ENCODE measurements around the gene FXYD2. TPM values are rescaled to one million over a fixed set of nuclear protein-coding genes. Genes with fewer than 3 reads are reported as not detected.
A peak's percentile ranks its signal among the peaks of the same experiment; 100 is the strongest.

FXYD2 gene
- total RNA-seq, 2 donors from 2014 or later, result 0.98 to 1.5 TPM

- no peak for TF ChIP-seq CTCF (IDR thresholded peaks at IDR 0.05)
- no peak for DNase-seq
- intact Hi-C loops (cut with DNase I), result no loop called here
- no peak overlapping the region for H3K27ac ChIP-seq
- no peaks in the 10 kb centered on the region for H3K9me3 ChIP-seq
- H3K4me3 ChIP-seq, result no peak overlapping the region
- no peak overlapping the region for H3K9ac ChIP-seq (ENCODE audit: low read depth in 2 of 2, low read length in 2 of 2)
- H3K27me3 ChIP-seq, result no peaks in the 10 kb centered on the region
- H3K4me1 ChIP-seq, result no peaks in the 10 kb centered on the region
- no peaks in the 10 kb centered on the region for H3K36me3 ChIP-seq
These were observed 30.8 kb upstream of the FXYD2 start for GRCh38 chr11:117855186-117855845.

- no peak for TF ChIP-seq CTCF (IDR thresholded peaks at IDR 0.05)
- Histone ChIP-seq H3K27ac (no peak overlapping the region), H3K27me3 (no peaks in the 10 kb centered on the region)
These were observed 27.8 kb upstream of the FXYD2 start for GRCh38 chr11:117852309-117852708.

GRCh38 chr11:117851852-117852251 lies 27.3 kb upstream of the FXYD2 start:
- no peaks in the 10 kb centered on the region for H3K9me3 ChIP-seq
- no peak overlapping the region for H3K4me3 ChIP-seq
- H3K27me3 ChIP-seq, result no peaks in the 10 kb centered on the region
- no peak overlapping the region for H3K9ac ChIP-seq (ENCODE audit: low read depth in 2 of 2, low read length in 2 of 2)
- no peak for TF ChIP-seq CTCF (IDR thresholded peaks at IDR 0.05)
- no peaks in the 10 kb centered on the region for H3K36me3 ChIP-seq
- H3K4me1 ChIP-seq, result no peaks in the 10 kb centered on the region
- no peak overlapping the region for H3K27ac ChIP-seq
- intact Hi-C loops (cut with DNase I), result loop anchor here (5.0 kb wide), 1 partner anchor 40 kb away; no protein-coding TSS in a partner anchor
- DNase-seq, result peak; percentile 19

More at GRCh38 chr11:117852309-117852708, 27.8 kb upstream of the FXYD2 start:
- Histone ChIP-seq H3K9ac (ENCODE audit: low read depth in 2 of 2, low read length in 2 of 2) (no peak overlapping the region), H3K4me3 (no peak overlapping the region), H3K36me3 (no peaks in the 10 kb centered on the region), H3K4me1 (no peaks in the 10 kb centered on the region), H3K9me3 (no peaks in the 10 kb centered on the region)
- no peak for DNase-seq
- intact Hi-C loops (cut with DNase I), result loop anchor here (5.0 kb wide), 1 partner anchor 40 kb away; no protein-coding TSS in a partner anchor

- TF ChIP-seq CTCF (IDR thresholded peaks at IDR 0.05), result no peak
- H3K27me3 ChIP-seq, result no peaks in the 10 kb centered on the region
- H3K27ac ChIP-seq, result no peak overlapping the region
- no peaks in the 10 kb centered on the region for H3K4me1 ChIP-seq
- intact Hi-C loops (cut with DNase I), result loop anchor here (5.0 kb wide), 1 partner anchor 41 kb away; no protein-coding TSS in a partner anchor
- H3K4me3 ChIP-seq, result no peak overlapping the region
- no peak overlapping the region for H3K9ac ChIP-seq (ENCODE audit: low read depth in 2 of 2, low read length in 2 of 2)
- H3K9me3 ChIP-seq, result no peaks in the 10 kb centered on the region
- DNase-seq, result peak; percentile 17
- H3K36me3 ChIP-seq, result no peaks in the 10 kb centered on the region
These were observed 26.6 kb upstream of the FXYD2 start for GRCh38 chr11:117851106-117851505.

GRCh38 chr11:117849781-117850414 lies 25.4 kb upstream of the FXYD2 start:
- Histone ChIP-seq H3K36me3 (no peaks in the 10 kb centered on the region), H3K4me1 (no peaks in the 10 kb centered on the region), H3K9ac (ENCODE audit: low read depth in 2 of 2, low read length in 2 of 2) (no peak overlapping the region), H3K27me3 (no peaks in the 10 kb centered on the region), H3K9me3 (no peaks in the 10 kb centered on the region), H3K4me3 (no peak overlapping the region), H3K27ac (no peak overlapping the region)
- TF ChIP-seq CTCF (IDR thresholded peaks at IDR 0.05), result no peak
- intact Hi-C loops (cut with DNase I), result loop anchor here (5.0 kb wide), 1 partner anchor 42 kb away; no protein-coding TSS in a partner anchor
- no peak for DNase-seq

Data from colonic mucosa (tissue), 4 donors.